HG02870 (cell line): ENCODE measurements around the gene ZBTB25.

ENCODE experiments used
- ATAC-seq: cut with Tn5 transposase; IDR thresholded peaks from one replicate; pipeline ENCODE4 v1.9.1; 2021; ENCODE audit warnings: mild to moderate bottlenecking, moderate library complexity; ENCODE audit not compliant: unreplicated experiment

The ZBTB25 gene, protein sequence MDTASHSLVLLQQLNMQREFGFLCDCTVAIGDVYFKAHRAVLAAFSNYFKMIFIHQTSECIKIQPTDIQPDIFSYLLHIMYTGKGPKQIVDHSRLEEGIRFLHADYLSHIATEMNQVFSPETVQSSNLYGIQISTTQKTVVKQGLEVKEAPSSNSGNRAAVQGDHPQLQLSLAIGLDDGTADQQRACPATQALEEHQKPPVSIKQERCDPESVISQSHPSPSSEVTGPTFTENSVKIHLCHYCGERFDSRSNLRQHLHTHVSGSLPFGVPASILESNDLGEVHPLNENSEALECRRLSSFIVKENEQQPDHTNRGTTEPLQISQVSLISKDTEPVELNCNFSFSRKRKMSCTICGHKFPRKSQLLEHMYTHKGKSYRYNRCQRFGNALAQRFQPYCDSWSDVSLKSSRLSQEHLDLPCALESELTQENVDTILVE

DNA sequence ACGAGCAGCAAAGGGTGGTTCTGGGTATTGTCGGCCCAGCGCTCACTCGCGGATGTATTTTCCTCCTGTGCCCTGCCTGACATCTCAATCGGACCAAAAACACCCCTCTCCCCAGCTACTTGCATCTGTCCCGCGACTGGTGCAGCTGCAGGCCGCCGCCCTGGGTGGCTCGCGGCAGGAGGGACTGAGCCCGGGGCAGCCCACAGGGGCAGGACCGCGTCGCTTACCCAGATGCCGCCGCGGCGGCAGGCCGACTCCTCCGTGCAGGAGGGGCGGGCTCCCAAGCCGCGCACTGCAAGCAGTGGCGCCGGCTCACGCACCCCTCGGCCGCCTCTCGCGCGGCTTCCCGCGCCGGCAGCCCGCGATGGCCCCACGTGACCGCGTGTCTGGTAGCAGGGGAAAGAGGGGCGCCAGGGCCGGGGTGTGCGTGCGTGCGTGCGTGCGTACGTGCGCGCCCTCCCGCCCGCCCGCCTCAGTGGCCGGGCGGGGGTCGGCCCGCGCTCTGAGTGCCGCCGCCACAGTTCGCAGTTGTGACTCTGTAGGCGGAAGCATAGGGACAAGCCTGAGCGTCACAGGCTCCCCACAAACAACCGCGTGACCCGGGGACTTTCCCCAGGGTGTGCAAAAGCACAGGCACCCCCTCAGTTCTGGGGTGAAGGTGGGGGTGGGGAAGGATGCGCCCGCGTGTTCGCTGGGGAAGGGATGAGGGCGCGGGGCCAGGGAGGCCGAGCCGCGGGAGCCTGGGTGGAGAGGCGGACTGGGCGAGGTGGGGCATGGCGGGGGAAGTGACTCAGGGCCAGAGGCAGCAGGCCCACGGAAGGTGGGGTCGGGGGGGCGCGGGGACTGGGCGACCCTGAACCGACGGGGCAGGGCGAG is at the start of gene ZBTB25:
Gene ZBTB25 (minus strand): TSS at position 405 of the 876 bp plus-strand sequence. CDS start 13,305 bp downstream, outside the sequence.
- ATAC-seq, result peak; percentile 54

DNA sequence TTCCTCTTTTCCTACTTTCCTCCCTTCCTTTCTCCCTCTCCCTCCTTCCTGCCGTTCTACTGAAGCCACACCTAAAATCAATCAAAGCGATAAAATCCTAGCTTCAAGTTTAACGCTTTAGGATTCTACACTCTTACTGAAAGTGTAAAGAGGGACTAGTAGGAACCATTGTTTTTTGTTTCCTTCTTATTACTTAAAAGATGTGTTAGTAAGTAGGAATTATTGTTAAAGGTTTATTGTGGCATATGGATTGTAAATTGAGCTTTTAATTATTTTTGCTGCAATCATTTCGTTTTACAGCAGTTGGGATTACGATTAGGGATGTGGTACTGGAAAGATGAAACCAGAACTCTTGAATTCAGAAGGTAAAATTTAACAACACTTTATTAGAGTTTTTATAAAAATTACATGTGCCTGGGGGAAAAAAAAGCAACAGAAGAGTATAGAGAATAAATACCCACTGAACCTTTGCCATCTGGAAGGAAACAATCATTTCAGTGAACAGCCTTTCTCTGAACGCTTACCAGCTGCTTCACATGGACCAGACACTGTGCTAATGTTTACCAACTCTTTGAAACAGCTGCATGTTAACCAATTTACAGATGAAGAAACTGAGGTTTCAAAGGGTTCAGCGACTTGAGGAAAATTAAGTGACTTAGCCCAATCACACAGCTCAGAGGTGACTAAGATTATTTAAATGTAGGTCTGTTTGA is 47.1 kb upstream of the ZBTB25 start:
- no peak for ATAC-seq

DNA sequence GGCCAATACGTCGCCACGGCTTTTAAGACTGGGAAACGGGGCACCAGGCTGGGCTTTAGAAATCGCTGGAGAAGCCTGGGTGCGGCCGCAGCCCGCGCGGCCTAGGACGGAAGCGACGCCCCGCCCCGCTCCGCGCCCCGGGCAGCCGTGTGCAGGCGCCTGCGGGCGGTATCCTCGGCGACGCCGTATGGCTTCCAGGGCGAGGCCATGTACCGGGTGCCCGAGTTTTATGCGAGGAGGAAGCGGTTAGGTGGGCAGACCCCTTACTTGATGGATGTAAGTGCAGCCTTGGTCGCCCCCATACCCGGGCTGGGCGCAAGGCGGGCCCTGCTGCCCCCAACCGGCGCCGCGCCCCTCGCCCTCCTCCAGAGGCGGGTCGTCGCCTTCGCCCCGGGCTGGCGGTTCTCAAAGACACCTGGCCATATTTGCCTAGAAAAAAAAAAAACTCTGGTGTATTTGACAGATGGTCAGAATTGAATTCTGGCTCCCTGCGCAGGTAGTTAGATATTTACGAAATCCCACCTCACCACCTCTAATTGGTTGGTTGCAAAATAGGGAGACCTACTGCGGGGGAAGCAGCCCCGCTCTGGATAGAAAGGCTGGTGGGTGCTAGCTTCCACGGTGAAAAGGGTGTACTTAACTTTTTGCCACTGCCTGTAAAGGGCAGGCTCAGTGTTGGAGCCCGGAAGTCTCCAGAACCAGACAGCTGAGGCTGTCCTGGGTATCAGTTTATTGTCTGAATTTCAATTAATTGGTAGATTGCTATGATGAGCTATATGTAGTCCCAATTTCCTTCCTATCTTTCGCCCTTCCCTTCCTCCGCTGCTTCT is 46.4 kb upstream of the ZBTB25 start, which contains the start of gene PPP1R36:
Gene PPP1R36 (plus strand): TSS at position 171 of the 830 bp plus-strand sequence. CDS start 37 bp downstream, at position 208.
- no peak for ATAC-seq

GRCh38 chr14:64549016-64549415 is 45.4 kb upstream of the ZBTB25 start:
- ATAC-seq, result no peak

DNA sequence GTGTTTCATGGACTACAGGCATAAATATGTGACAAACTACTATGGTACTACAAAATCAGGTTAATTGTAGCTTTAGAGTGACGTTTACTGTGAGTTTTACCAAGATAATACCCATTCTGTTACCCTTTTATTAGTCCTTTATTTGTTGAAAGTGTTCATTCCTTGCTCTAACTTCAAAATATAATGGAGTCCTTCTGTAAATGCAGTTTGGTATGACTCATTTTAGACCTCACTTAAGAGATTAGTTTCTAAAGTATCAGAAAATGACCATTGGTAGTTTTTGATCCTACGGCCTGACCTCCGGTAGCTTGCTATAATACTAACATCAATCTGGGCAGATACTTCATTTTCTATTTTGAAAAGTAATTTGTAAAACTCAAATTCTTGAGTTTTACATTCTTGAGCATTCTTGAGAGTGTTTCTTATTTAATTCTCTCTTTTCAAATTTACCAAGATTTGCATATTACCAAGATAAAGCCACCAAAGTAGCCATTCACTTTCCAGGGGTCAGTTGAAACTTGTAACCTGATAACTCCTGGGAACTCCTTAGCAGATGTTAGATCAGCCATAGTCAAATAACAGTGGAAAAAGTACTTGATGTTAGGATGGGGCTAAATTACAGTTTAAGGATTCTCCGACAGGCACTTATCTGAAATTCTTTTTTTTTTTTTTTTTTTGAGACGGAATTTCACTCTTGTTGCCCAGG is 41.1 kb upstream of the ZBTB25 start:
- ATAC-seq, result no peak

DNA sequence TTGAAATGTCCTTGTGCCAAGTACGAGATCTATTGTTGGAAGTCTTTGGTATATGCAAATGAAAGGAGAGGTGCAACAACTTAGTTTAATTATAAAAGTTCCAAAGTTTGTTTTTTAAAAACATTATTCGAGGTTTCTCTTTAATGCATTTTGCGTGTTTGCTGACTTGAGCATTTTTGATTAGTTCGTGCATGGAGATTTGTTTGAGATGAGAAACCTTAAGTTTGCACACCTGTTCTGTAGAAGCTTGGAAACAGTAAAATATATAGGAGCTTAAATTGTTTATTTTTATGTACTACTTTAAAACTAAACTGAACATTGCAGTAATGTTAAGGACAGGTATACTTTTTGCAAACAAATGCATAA is 39.2 kb upstream of the ZBTB25 start:
- ATAC-seq, result no peak

GRCh38 chr14:64541972-64542835 is 38.6 kb upstream of the ZBTB25 start:
- ATAC-seq, result no peak

- ATAC-seq, result no peak
Measured at GRCh38 chr14:64541261-64541971, 37.8 kb upstream of the ZBTB25 start.

GRCh38 chr14:64540208-64541202 is 36.9 kb upstream of the ZBTB25 start, which contains the start of gene HSPA2:
Gene HSPA2 (plus strand): TSS chr14:64540741. CDS start chr14:64540850, 109 bp downstream.
- peak; percentile 96 for ATAC-seq

- no peak for ATAC-seq
Measured at GRCh38 chr14:64536488-64537245, 33.0 kb upstream of the ZBTB25 start.

GRCh38 chr14:64531567-64531966 is 27.9 kb upstream of the ZBTB25 start:
- no peak for ATAC-seq

DNA sequence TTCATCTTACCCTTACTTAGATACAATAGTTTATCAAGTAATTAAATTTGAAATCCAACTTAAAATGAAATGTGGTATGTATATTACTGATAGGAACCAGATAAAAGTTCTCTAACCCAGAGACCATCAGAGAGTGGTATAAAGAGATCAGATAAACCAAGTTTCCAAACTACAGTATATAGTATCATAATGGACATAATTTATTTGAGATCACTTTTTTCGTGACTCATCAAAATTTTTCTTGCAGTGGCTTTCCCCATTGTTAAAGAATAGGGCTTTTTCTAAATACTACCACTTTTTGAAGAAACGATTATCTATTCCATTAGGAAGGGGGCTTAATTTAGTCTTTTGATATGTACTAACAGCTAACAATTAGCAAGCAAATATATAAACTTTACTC is 21.7 kb upstream of the ZBTB25 start:
- ATAC-seq, result no peak

DNA sequence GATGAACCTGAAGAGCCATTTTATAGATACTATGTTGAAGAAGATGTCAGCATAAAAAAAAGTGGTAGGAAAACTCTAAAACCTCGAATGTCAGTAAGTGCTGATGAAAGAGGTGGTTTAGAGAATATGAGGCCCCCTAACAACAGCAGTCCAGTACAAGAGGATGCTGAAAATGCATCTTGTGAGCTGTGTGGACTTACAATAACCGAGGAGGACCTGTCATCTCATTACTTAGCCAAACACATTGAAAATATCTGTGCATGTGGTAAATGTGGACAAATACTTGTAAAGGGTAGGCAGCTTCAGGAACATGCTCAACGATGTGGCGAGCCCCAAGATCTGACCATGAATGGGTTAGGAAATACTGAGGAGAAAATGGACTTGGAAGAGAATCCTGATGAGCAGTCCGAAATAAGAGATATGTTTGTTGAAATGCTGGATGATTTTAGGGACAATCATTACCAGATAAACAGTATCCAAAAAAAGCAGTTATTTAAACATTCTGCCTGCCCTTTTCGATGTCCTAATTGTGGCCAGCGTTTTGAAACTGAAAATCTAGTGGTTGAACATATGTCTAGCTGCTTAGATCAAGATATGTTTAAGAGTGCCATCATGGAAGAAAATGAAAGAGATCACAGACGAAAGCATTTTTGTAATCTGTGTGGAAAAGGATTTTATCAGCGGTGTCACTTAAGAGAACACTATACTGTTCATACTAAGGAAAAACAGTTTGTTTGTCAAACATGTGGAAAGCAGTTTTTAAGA is 19.1 kb upstream of the ZBTB25 start:
- ATAC-seq, result no peak

- ATAC-seq, result no peak
Measured at GRCh38 chr14:64520699-64521098, 17.1 kb upstream of the ZBTB25 start.

- no peak for ATAC-seq
Measured at GRCh38 chr14:64518229-64518628, 14.6 kb upstream of the ZBTB25 start.
